Trophoblast cell (in vitro differentiated cells and primary cell): ENCODE results near the gene LPP.

Experiments
- DNase-seq, 2 donors: peaks; one replicate each; pipeline ENCODE4 v3.0.0-alpha.2; 2016
- H2AFZ ChIP-seq: 2 replicates; pipeline ENCODE4 v1.6.1; 2013; ENCODE audit warnings: low read length, moderate library complexity, mild to moderate bottlenecking; ENCODE audit not compliant: insufficient read depth, poor library complexity
- H2AK5ac ChIP-seq: 2 replicates; pipeline ENCODE4 v1.6.1; 2013; ENCODE audit warnings: mild to moderate bottlenecking, low read length
- H2BK120ac ChIP-seq: 2 replicates; pipeline ENCODE4 v1.6.1; 2013; ENCODE audit warnings: low read length, mild to moderate bottlenecking, moderate library complexity; ENCODE audit not compliant: insufficient read depth, poor library complexity
- H2BK12ac ChIP-seq: 2 replicates; pipeline ENCODE4 v1.6.1; 2013; ENCODE audit warnings: mild to moderate bottlenecking, low read length, moderate library complexity
- H2BK5ac ChIP-seq: 2 replicates; pipeline ENCODE4 v1.6.1; 2013; ENCODE audit warnings: low read length, low read depth, moderate library complexity, mild to moderate bottlenecking; ENCODE audit not compliant: poor library complexity
- H3K14ac ChIP-seq: 2 replicates; pipeline ENCODE4 v1.6.1; 2013; ENCODE audit warnings: mild to moderate bottlenecking, low read length
- H3K18ac ChIP-seq: 2 replicates; pipeline ENCODE4 v1.6.1; 2013; ENCODE audit warnings: mild to moderate bottlenecking, low read length
- H3K23ac ChIP-seq: 2 replicates; pipeline ENCODE4 v1.6.1; 2013; ENCODE audit warnings: low read length
- H3K27ac ChIP-seq: 2 replicates; pipeline ENCODE4 v1.5.1; 2013; ENCODE audit warnings: low read depth, mild to moderate bottlenecking, inconsistent platforms, low read length, moderate library complexity
- H3K27me3 ChIP-seq: 2 replicates; pipeline ENCODE4 v1.6.1; 2013; ENCODE audit warnings: inconsistent platforms, mild to moderate bottlenecking, low read length, moderate library complexity; ENCODE audit not compliant: insufficient read depth
- H3K36me3 ChIP-seq, 2 experiments: 1 replicate in 1 of 2; 2 replicates in 1 of 2; pipeline ENCODE4 v1.6.1; 2013; ENCODE audit warnings: low read length in 2 of 2, mild to moderate bottlenecking in 2 of 2, moderate library complexity in 1 of 2; ENCODE audit not compliant: insufficient read depth in 2 of 2, control insufficient read depth in 1 of 2
- H3K4ac ChIP-seq: 2 replicates; pipeline ENCODE4 v1.6.1; 2013; ENCODE audit warnings: low read depth, mild to moderate bottlenecking, low read length, moderate library complexity
- H3K4me1 ChIP-seq, 2 experiments: 1 replicate in 1 of 2; 2 replicates in 1 of 2; pipeline ENCODE4 v1.6.1; 2013; ENCODE audit warnings: low read length in 2 of 2, mild to moderate bottlenecking in 2 of 2, moderate library complexity in 1 of 2; ENCODE audit not compliant: insufficient read depth in 2 of 2, control insufficient read depth in 1 of 2
- H3K4me2 ChIP-seq: 2 replicates; pipeline ENCODE4 v1.6.1; 2013; ENCODE audit warnings: inconsistent platforms, mild to moderate bottlenecking, low read length, moderate library complexity
- H3K4me3 ChIP-seq: 2 replicates; pipeline ENCODE4 v1.5.1; 2013; ENCODE audit warnings: mild to moderate bottlenecking, low read depth, low read length, inconsistent platforms
- H3K79me1 ChIP-seq: one replicate; pipeline ENCODE4 v1.6.1; 2013; ENCODE audit warnings: low read length
- H3K79me2 ChIP-seq: 2 replicates; pipeline ENCODE4 v1.6.1; 2013; ENCODE audit warnings: low read length, mild to moderate bottlenecking; ENCODE audit not compliant: control insufficient read depth, insufficient read depth, poor library complexity
- H3K9ac ChIP-seq: 2 replicates; pipeline ENCODE4 v1.6.1; 2013; ENCODE audit warnings: mild to moderate bottlenecking, low read length
- H3K9me3 ChIP-seq: 2 replicates; pipeline ENCODE4 v1.6.1; 2013; ENCODE audit warnings: low read depth, mild to moderate bottlenecking, control low read depth, inconsistent platforms, low read length; ENCODE audit not compliant: insufficient read depth
- H4K12ac ChIP-seq: 2 replicates; pipeline ENCODE4 v1.6.1; 2013; ENCODE audit warnings: low read depth, mild to moderate bottlenecking, low read length, moderate library complexity
- H4K8ac ChIP-seq: 2 replicates; pipeline ENCODE4 v1.6.1; 2013; ENCODE audit warnings: low read depth, mild to moderate bottlenecking, low read length, moderate library complexity
- H4K91ac ChIP-seq: one replicate; pipeline ENCODE4 v1.6.1; 2013; ENCODE audit warnings: low read depth, mild to moderate bottlenecking, low read length, moderate library complexity
- WGBS: extraction: QIAGEN DNeasy Blood & Tissue Kit; methylation state at CpG from one replicate; pipeline ENCODE4 v1.1.7; 2013; ENCODE audit warnings: missing lambda C conversion rate; ENCODE audit not compliant: insufficient read length, insufficient coverage; ENCODE audit errors: extremely low coverage; 5-methylcytosine and 5-hydroxymethylcytosine counted together

Gene LPP

DNA sequence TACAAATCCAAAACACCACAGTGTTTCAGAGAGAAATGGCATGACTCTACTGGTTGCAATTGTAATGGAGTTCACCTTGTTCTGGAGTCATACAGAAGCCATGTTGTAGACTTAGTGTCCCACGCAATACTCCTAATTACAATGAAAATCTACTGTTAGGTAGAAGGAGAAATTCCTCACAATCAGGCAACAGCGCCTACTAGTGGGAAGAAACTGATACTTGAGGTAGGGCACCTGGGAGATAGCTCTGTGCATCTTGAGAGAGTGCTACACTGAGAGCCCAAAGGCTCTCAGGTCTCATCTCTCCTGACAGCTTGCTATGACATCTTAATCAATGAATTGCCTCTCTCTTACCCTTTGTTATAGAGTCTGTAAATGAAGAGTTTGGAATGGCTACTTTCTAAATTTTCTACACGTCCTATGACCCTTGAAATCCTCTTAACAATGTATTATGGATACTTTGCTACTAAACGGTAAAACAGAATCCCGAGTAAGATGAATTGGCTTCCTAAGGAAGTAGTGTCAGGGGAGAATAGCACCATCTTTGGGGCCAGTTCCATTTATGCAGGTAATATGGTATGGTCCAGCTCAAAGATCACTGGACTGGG lies 595.2 kb downstream of the LPP start:
- Histone ChIP-seq H3K27ac (no peak overlapping the region), H3K9ac (no peak overlapping the region), H4K91ac (no peak overlapping the region), H3K79me1 (no peaks in the 10 kb centered on the region), H2BK12ac (no peak overlapping the region), H4K8ac (no peak overlapping the region), H3K27me3 (no peaks in the 10 kb centered on the region), H3K9me3 (no peaks in the 10 kb centered on the region), H3K4ac (no peak overlapping the region), H2AK5ac (no peak overlapping the region), H3K14ac (no peak overlapping the region), H2BK5ac (no peak overlapping the region), H3K18ac (no peak overlapping the region), H3K4me2 (no peak overlapping the region), H3K23ac (no peak overlapping the region), H2AFZ (no peak overlapping the region), H3K4me1 (no peaks in the 10 kb centered on the region), H3K79me2 (no peaks in the 10 kb centered on the region), H2BK120ac (no peak overlapping the region), H3K36me3 (no peaks in the 10 kb centered on the region), H3K4me3 (no peak overlapping the region), H4K12ac (no peak overlapping the region)
- DNase-seq, result peak; percentile 61 to 88
- no CpG with 5 or more reads among the region's 5 CpGs for WGBS

DNA sequence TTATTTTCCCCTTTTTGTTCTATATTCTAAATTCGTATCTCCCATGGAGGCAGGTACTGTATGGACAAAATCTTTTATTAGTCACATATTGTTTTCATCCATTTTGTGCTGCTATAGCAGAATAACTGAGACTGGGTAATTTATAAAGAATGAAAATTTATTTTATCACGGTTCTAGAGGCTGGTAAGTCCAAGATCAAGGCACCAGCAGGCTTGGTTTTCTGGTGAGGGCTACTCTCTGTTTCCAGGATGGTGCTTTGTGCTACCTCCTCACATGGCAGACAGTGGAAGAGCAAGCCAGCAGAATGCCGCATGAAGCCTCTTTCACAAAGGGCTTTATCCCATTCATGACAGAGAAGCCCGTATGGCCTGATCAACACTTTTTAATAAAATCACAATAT lies 595.9 kb downstream of the LPP start:
- no peak for DNase-seq
- Histone ChIP-seq H2BK120ac (no peak overlapping the region), H3K14ac (no peak overlapping the region), H3K18ac (no peak overlapping the region), H3K27ac (no peak overlapping the region), H3K79me2 (no peaks in the 10 kb centered on the region), H4K91ac (no peak overlapping the region), H3K4me2 (no peak overlapping the region), H4K8ac (no peak overlapping the region), H3K23ac (no peak overlapping the region), H3K9me3 (no peaks in the 10 kb centered on the region), H2BK12ac (no peak overlapping the region), H2AFZ (no peak overlapping the region), H4K12ac (no peak overlapping the region), H3K4me1 (no peaks in the 10 kb centered on the region), H3K4me3 (no peak overlapping the region), H3K36me3 (no peaks in the 10 kb centered on the region), H3K27me3 (no peaks in the 10 kb centered on the region), H3K4ac (no peak overlapping the region), H2AK5ac (no peak overlapping the region), H3K79me1 (no peaks in the 10 kb centered on the region), H2BK5ac (no peak overlapping the region), H3K9ac (no peak overlapping the region)
- WGBS, result no CpG with 5 or more reads among the region's 4 CpGs

DNA sequence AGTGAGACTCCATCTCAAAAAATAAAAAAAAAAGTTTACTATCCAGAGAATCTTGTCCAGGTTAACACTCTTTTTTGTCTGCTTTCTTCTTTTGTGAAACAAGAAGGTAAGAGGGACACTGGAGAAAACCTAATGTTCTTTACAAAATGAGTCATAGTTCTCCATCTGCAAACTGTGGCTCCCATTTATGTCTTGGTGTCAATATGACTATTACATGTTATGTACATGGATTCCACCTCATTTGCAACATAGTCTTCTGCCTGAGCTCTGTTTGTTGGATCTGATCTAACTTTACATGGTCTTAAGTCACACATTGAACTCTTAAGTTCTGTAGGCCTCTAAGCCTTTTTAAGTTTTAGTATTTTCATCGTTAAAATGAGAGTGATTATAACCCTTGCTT lies 596.7 kb downstream of the LPP start:
- Histone ChIP-seq H3K4ac (no peak overlapping the region), H4K12ac (no peak overlapping the region), H3K14ac (no peak overlapping the region), H3K18ac (no peak overlapping the region), H2BK5ac (no peak overlapping the region), H4K8ac (no peak overlapping the region), H2AFZ (no peak overlapping the region), H3K4me2 (no peak overlapping the region), H3K9ac (no peak overlapping the region), H3K23ac (no peak overlapping the region), H4K91ac (no peak overlapping the region), H3K36me3 (no peaks in the 10 kb centered on the region), H3K4me1 (no peaks in the 10 kb centered on the region), H2AK5ac (no peak overlapping the region), H2BK120ac (no peak overlapping the region), H3K27ac (no peak overlapping the region), H3K27me3 (no peaks in the 10 kb centered on the region), H3K79me2 (no peaks in the 10 kb centered on the region), H3K79me1 (no peaks in the 10 kb centered on the region), H2BK12ac (no peak overlapping the region), H3K4me3 (no peak overlapping the region), H3K9me3 (no peaks in the 10 kb centered on the region)
- DNase-seq, result no peak
- no CpG with 5 or more reads among the region's 1 CpG for WGBS

DNA sequence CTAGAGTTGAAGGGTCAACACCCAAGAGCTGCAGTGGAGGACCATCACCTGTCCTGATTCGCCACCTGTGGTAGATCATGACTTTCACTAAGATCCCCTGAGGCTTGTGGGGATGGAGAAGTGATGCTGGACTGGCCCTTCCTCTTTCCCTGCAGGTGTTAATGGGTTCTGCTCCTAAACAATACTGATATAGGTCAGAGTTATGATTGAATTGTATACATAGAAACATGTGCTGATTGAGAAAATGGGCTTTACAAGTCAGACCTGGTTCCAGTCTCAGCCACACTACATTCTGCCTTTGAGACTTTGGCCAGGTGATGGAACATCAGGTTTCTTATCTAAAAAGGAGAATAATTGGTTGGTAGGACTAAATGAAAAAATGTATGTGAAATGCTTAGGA lies 598.9 kb downstream of the LPP start:
- H3K9me3 ChIP-seq, result no peaks in the 10 kb centered on the region
- no peaks in the 10 kb centered on the region for H3K79me2 ChIP-seq
- H3K4me1 ChIP-seq, result no peaks in the 10 kb centered on the region
- no peak overlapping the region for H3K4me3 ChIP-seq
- no peak overlapping the region for H3K14ac ChIP-seq
- H4K12ac ChIP-seq, result no peak overlapping the region
- H3K27me3 ChIP-seq, result no peaks in the 10 kb centered on the region
- no peak overlapping the region for H2BK12ac ChIP-seq
- no peak overlapping the region for H3K4ac ChIP-seq
- no peak overlapping the region for H4K91ac ChIP-seq
- H2AK5ac ChIP-seq, result no peak overlapping the region
- no peak overlapping the region for H2AFZ ChIP-seq
- H3K9ac ChIP-seq, result no peak overlapping the region
- no peak overlapping the region for H4K8ac ChIP-seq
- H3K18ac ChIP-seq, result no peak overlapping the region
- H3K36me3 ChIP-seq, result no peaks in the 10 kb centered on the region
- H2BK120ac ChIP-seq, result no peak overlapping the region
- WGBS, result no CpG with 5 or more reads among the region's 1 CpG
- no peak overlapping the region for H3K27ac ChIP-seq
- no peaks in the 10 kb centered on the region for H3K79me1 ChIP-seq
- H3K4me2 ChIP-seq, result no peak overlapping the region
- no peak overlapping the region for H2BK5ac ChIP-seq
- H3K23ac ChIP-seq, result peak overlapping the region; percentile 90
- DNase-seq, result no peak
